Common myeloid progenitor, CD34-positive (primary cell): ENCODE measurements around the gene G3BP2.

Experiments
- CTCF ChIA-PET: fragments of 350-600 bp; sonication (Branson Sonifier 250); formaldehyde crosslinking; loops from one replicate; lab custom pipeline; 2021; ENCODE audit warnings: antibody characterized with exemption; lab: Charles Lee
- POLR2A ChIA-PET: fragments of 350-600 bp; sonication (Branson Sonifier 250); formaldehyde crosslinking; loops from one replicate; lab custom pipeline; 2021; ENCODE audit warnings: antibody characterized with exemption; lab: Charles Lee
- DNase-seq, 3 donors: peaks; one replicate each; pipeline versions ENCODE4 v3.0.0 to v3.0.0-alpha.2; 2013
- H3K27ac ChIP-seq, 2 experiments: 1 replicate in 1 of 2; 2 replicates in 1 of 2; pipeline ENCODE4 v1.7.0; 2013; ENCODE audit warnings: inconsistent platforms in 2 of 2, low read length in 2 of 2, mild to moderate bottlenecking in 2 of 2, low read depth in 1 of 2, moderate library complexity in 1 of 2; ENCODE audit not compliant: severe bottlenecking in 2 of 2, insufficient read depth in 1 of 2, poor library complexity in 1 of 2
- H3K27me3 ChIP-seq, 5 experiments: replicated peaks in 2 of 5; 1 replicate in 3 of 5; 2 replicates in 2 of 5; pipeline versions ENCODE4 v1.6.1 to v1.7.0; 2013; ENCODE audit warnings: low read length in 4 of 5, mild to moderate bottlenecking in 2 of 5, moderate library complexity in 2 of 5, inconsistent platforms in 1 of 5; ENCODE audit not compliant: insufficient read depth in 5 of 5, control insufficient read depth in 4 of 5
- H3K36me3 ChIP-seq, 4 experiments: 1 replicate in 2 of 4; 2 replicates in 2 of 4; pipeline versions ENCODE4 v1.6.1 to v1.7.0; 2013; ENCODE audit warnings: low read length in 3 of 4, control low read depth in 1 of 4, mild to moderate bottlenecking in 1 of 4; ENCODE audit not compliant: control insufficient read depth in 4 of 4, insufficient read depth in 4 of 4
- H3K4me1 ChIP-seq, 4 experiments: 1 replicate in 3 of 4; 2 replicates in 1 of 4; pipeline versions ENCODE4 v1.6.1 to v1.7.1; 2013; ENCODE audit warnings: low read length in 3 of 4, mild to moderate bottlenecking in 3 of 4, control low read depth in 1 of 4, inconsistent platforms in 1 of 4, moderate library complexity in 1 of 4; ENCODE audit not compliant: control insufficient read depth in 4 of 4, insufficient read depth in 4 of 4; ENCODE audit errors: control extremely low read depth in 1 of 4
- H3K4me3 ChIP-seq, 7 experiments: 1 replicate in 4 of 7; 2 replicates in 3 of 7; pipeline versions ENCODE4 v1.5.1 to v1.7.0; 2013; ENCODE audit warnings: mild to moderate bottlenecking in 7 of 7, low read length in 6 of 7, moderate library complexity in 6 of 7, inconsistent platforms in 2 of 7, low read depth in 2 of 7, control low read depth in 1 of 7; ENCODE audit not compliant: insufficient read depth in 4 of 7, control insufficient read depth in 1 of 7; ENCODE audit errors: extremely low read depth in 1 of 7
- H3K9me3 ChIP-seq, 5 experiments: 1 replicate in 4 of 5; 2 replicates in 1 of 5; pipeline versions ENCODE4 v1.6.1 to v1.7.1; 2013; ENCODE audit warnings: low read length in 4 of 5, mild to moderate bottlenecking in 2 of 5, inconsistent platforms in 1 of 5, low read depth in 1 of 5, moderate library complexity in 1 of 5; ENCODE audit not compliant: control insufficient read depth in 4 of 5, insufficient read depth in 2 of 5; ENCODE audit errors: control extremely low read depth in 1 of 5
- WGBS: methylation state at CpG from one replicate; pipeline ENCODE4 v1.1.5; 2013; ENCODE audit not compliant: insufficient coverage; 5-methylcytosine and 5-hydroxymethylcytosine counted together

G3BP2 gene

DNA sequence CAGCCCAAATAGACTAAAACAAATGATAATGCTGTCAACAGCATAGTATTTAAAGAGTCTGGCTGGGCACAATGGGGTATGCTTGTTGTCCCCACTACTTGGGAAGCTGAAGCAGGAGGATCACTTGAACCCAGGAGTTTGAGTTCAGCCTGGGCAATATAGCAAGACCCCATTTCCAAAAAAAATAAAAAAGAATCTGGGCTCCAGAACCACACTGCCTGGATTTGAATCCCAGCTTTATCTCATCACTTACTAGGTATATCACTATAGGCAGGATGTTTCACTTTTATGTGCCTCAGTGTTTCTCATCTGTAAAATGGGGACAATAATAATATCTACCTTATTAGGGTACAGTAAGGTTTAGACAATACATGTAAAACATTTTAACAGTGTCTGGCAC, 5.3 kb upstream of the G3BP2 start:
- Histone ChIP-seq H3K36me3 (peaks cover 0 to 2% (median 0%) of the 10 kb centered on the region in 4 experiments), H3K9me3 (no peaks in the 10 kb centered on the region), H3K4me3 (no peak overlapping the region), H3K27ac (no peak overlapping the region), H3K4me1 (peaks cover 8 to 12% (median 9%) of the 10 kb centered on the region in 4 experiments), H3K27me3 (no peaks in the 10 kb centered on the region)
- CTCF ChIA-PET: no interaction called here
- POLR2A ChIA-PET: no interaction called here
- no peak for DNase-seq

DNA sequence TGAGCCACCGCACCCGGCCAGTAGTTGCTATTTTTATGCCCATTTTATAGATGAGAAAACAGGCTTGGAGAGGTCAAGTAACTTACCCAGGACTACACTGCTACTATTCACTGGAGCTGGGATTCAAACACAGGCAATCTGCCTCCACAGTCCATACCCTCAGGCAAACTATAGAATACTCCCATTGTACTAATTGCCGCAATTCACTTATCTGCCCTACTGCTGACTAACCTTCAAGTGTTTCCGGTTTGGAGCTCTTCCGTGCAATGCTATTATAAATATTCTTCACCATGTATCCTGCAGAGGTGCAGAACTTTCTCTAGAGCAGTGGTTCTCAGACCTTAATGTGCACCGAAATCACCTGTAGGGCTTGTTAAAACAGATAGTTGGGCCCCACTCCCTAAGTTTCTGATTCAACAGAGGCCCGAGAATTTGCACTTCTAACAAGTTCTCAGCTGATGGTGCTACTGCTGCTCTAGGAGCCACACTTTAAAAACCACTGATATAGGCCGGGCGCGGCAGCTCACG, 1.9 kb upstream of the G3BP2 start:
- Histone ChIP-seq H3K27ac (no peak overlapping the region), H3K27me3 (no peaks in the 10 kb centered on the region), H3K4me1 (peaks cover 22 to 31% (median 27%) of the 10 kb centered on the region in 4 experiments), H3K4me3 (no peak overlapping the region), H3K9me3 (no peaks in the 10 kb centered on the region), H3K36me3 (peaks cover 0 to 2% (median under 1%) of the 10 kb centered on the region in 4 experiments)
- ChIA-PET POLR2A (interaction anchor here (1.1 kb wide), 1 partner anchor 21 kb away, joined by 5 read pairs; no protein-coding TSS in a partner anchor), CTCF (interaction anchor here (0.8 to 1.4 kb wide), 2 partner anchors 14 to 28 kb away, joined by 3 read pairs; no protein-coding TSS in a partner anchor)
- 94% methylated on average over 6 of the region's 11 CpGs for whole genome bisulfite sequencing
- DNase-seq: no peak

GRCh38 chr4:75673959-75674328, 733 bp upstream of the G3BP2 start:
- Histone ChIP-seq H3K36me3 (peaks cover 0 to 3% (median 1%) of the 10 kb centered on the region in 4 experiments), H3K4me3 (peak overlapping the region in 6 of 7 experiments; percentile 95 to 100 (median 98)), H3K27ac (peak overlapping the region; percentile 94 to 98), H3K27me3 (no peaks in the 10 kb centered on the region), H3K9me3 (no peaks in the 10 kb centered on the region), H3K4me1 (peaks cover 22 to 31% (median 29%) of the 10 kb centered on the region in 4 experiments)
- DNase-seq: no peak
- CTCF ChIA-PET: interaction anchor here (0.6 to 6.4 kb wide), 4 partner anchors 9 to 50 kb away, joined by 3 to 39 read pairs (median 6); partner anchors contain the start of gene USO1
- 96% methylated on average over 3 of the region's 5 CpGs for WGBS
- POLR2A ChIA-PET: interaction anchor here (2.3 kb wide), 1 partner anchor 50 kb away, joined by 14 read pairs; the partner anchor contains the start of gene USO1

DNA sequence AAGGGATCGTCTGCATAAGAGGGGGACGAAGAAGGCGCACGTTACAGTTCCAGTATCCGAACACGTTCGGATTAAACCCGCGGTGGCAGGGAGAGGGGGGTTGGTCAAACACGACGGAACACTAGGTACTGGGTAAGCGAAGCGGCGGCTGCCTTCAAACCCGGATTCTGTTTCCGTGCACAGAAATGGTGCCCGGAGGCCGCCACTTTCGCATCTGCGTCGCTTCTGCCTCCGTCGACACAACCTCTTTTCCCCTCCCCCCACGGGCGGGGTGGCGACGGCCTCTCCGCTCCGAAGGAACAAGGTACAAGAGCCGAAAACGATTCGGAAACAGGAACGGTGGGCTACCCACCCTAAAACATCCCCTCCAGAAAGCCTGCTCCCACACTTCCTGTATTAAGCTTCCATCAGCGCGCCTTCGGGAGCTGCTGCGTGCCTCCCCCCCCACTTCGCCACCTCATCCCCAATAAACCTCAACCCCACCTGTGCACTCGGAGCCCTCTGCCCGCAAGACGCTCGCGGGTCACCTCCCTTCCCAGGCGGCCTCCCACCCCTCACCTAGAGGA, 667 bp downstream of the G3BP2 start:
- H3K27me3 ChIP-seq: no peaks in the 10 kb centered on the region
- H3K36me3 ChIP-seq: peaks cover 0 to 3% (median 0%) of the 10 kb centered on the region in 4 experiments
- peak overlapping the region; percentile 94 to 98 for H3K27ac ChIP-seq
- peaks cover 27 to 33% (median 31%) of the 10 kb centered on the region in 4 experiments for H3K4me1 ChIP-seq
- no peaks in the 10 kb centered on the region for H3K9me3 ChIP-seq
- ChIA-PET POLR2A (interaction anchor here (0.6 to 2.3 kb wide), 3 partner anchors 27 to 160 kb away, joined by 3 to 14 read pairs (median 4); partner anchors contain the start of gene USO1), CTCF (interaction anchor here (0.9 to 6.4 kb wide), 10 partner anchors 11 to 51 kb away, joined by 3 to 39 read pairs (median 4); partner anchors contain the start of gene USO1)
- peak overlapping the region; percentile 95 to 100 (median 98) for H3K4me3 ChIP-seq
- WGBS: 0% methylated on average over 34 of the region's 44 CpGs
- DNase-seq: peak; percentile 57 to 81 (median 80)

- Histone ChIP-seq H3K36me3 (peaks cover 0 to 3% (median under 1%) of the 10 kb centered on the region in 4 experiments), H3K27me3 (no peaks in the 10 kb centered on the region), H3K9me3 (no peaks in the 10 kb centered on the region), H3K4me1 (peaks cover 27 to 33% (median 31%) of the 10 kb centered on the region in 4 experiments), H3K4me3 (peak overlapping the region; percentile 95 to 100 (median 98)), H3K27ac (peak overlapping the region; percentile 94 to 98)
- no peak for DNase-seq
- WGBS: 35% methylated on average over 6 of the region's 10 CpGs
- POLR2A ChIA-PET: interaction anchor here (0.6 to 2.3 kb wide), 5 partner anchors 21 to 159 kb away, joined by 3 to 14 read pairs (median 4); partner anchors contain the start of gene USO1
- CTCF ChIA-PET: interaction anchor here (0.9 to 6.4 kb wide), 10 partner anchors 12 to 52 kb away, joined by 3 to 39 read pairs (median 4); partner anchors contain the start of gene USO1
Observed at GRCh38 chr4:75671802-75672421, 1.3 kb downstream of the G3BP2 start.

GRCh38 chr4:75668596-75668995, 4.6 kb downstream of the G3BP2 start:
- Histone ChIP-seq H3K27ac (no peak overlapping the region), H3K36me3 (peaks cover 0 to 3% (median under 1%) of the 10 kb centered on the region in 4 experiments), H3K4me3 (no peak overlapping the region), H3K9me3 (no peaks in the 10 kb centered on the region), H3K27me3 (no peaks in the 10 kb centered on the region), H3K4me1 (peaks cover 19 to 28% (median 24%) of the 10 kb centered on the region in 4 experiments)
- ChIA-PET CTCF (interaction anchor here (0.9 to 6.4 kb wide), 7 partner anchors 8 to 89 kb away, joined by 3 to 39 read pairs (median 3); partner anchors contain the start of gene USO1), POLR2A (interaction anchor here (1.9 kb wide), 1 partner anchor 55 kb away, joined by 6 read pairs; the partner anchor contains the start of gene USO1)
- no peak for DNase-seq
